WTC11 (cell line): Measurements from ENCODE around the gene FLT3. TPM values are rescaled to one million over a fixed set of nuclear protein-coding genes. Genes with fewer than 3 reads are reported as not detected.
"Not testable (repeated sequence)": the region's sequence is repeated elsewhere in the genome, so short reads cannot be mapped to it uniquely, and the experiment has no call there.

ENCODE experiments used
- ATAC-seq: fragments of 200-7000 bp; cut with Tn5 transposase; 2 replicates; pipeline ENCODE4 v1.10.0; 2021; ENCODE audit warnings: mild to moderate bottlenecking, moderate library complexity
- CTCF ChIA-PET: fragments of 300-600 bp; sonication (Branson Sonifier 250); formaldehyde crosslinking; loops from one replicate; lab custom pipeline; 2021; ENCODE audit warnings: antibody characterized with exemption; lab: Charles Lee
- POLR2A ChIA-PET: fragments of 350-600 bp; sonication (Branson Sonifier 250); formaldehyde crosslinking; loops from one replicate; lab custom pipeline; 2021; ENCODE audit warnings: antibody characterized with exemption; lab: Charles Lee
- DNase-seq: peaks from one replicate; pipeline ENCODE4 v3.0.0; 2021; ENCODE audit warnings: low spot score
- H3K27ac Mint-ChIP-seq: 2 replicates; pipeline ENCODE4 v1.8.0; 2021; ENCODE audit warnings: mixed read lengths
- H3K27me3 Mint-ChIP-seq: 2 replicates; pipeline ENCODE4 v1.8.0; 2021; ENCODE audit warnings: low read depth, mild to moderate bottlenecking, moderate library complexity, mixed read lengths
- H3K36me3 Mint-ChIP-seq: 2 replicates; pipeline ENCODE4 v1.8.0; 2021; ENCODE audit warnings: mixed read lengths
- H3K4me1 Mint-ChIP-seq: 2 replicates; pipeline ENCODE4 v1.8.0; 2022; ENCODE audit warnings: mixed read lengths
- H3K4me3 Mint-ChIP-seq: 2 replicates; pipeline ENCODE4 v1.8.0; 2021; ENCODE audit warnings: mild to moderate bottlenecking, moderate library complexity, mixed read lengths
- H3K9me3 Mint-ChIP-seq: 2 replicates; pipeline ENCODE4 v1.8.0; 2021; ENCODE audit warnings: mixed read lengths
- ATF1 ChIP-seq: sonication (generic); formaldehyde crosslinking; IDR thresholded peaks from 2 replicates; pipeline ENCODE4 v1.8.1; 2023; ENCODE audit warnings: mild to moderate bottlenecking, moderate library complexity, missing genetic modification reagents
- ATF6 ChIP-seq: sonication (generic); formaldehyde crosslinking; IDR thresholded peaks from 2 replicates; pipeline ENCODE4 v1.8.1; 2023; ENCODE audit warnings: mild to moderate bottlenecking, missing genetic modification reagents
- PRRX2 ChIP-seq: fragments of 250-450 bp; sonication (Bioruptor Pico); IDR thresholded peaks from 2 replicates; pipeline ENCODE4 v1.8.0; 2021; ENCODE audit warnings: mild to moderate bottlenecking
- SMAD3 ChIP-seq: sonication (generic); formaldehyde crosslinking; IDR thresholded peaks from 2 replicates; pipeline ENCODE4 v1.8.0; 2022; ENCODE audit warnings: missing genetic modification reagents, mild to moderate bottlenecking, borderline replicate concordance
- ZNF219 ChIP-seq: sonication (generic); formaldehyde crosslinking; IDR thresholded peaks from 2 replicates; pipeline ENCODE4 v1.8.0; 2023; ENCODE audit warnings: missing genetic modification reagents, mild to moderate bottlenecking, borderline replicate concordance
- ZNF317 ChIP-seq: sonication (generic); formaldehyde crosslinking; IDR thresholded peaks from 2 replicates; pipeline ENCODE4 v1.8.1; 2023; ENCODE audit warnings: low read depth, mild to moderate bottlenecking, moderate library complexity, missing genetic modification reagents, borderline replicate concordance
- ZNF416 ChIP-seq: fragments of 250-450 bp; sonication (Bioruptor Pico); IDR thresholded peaks from 2 replicates; pipeline ENCODE4 v1.9.0; 2021; ENCODE audit warnings: mild to moderate bottlenecking, inconsistent platforms
- ZNF423 ChIP-seq: fragments of 250-450 bp; sonication (Bioruptor Pico); IDR thresholded peaks from 2 replicates; pipeline ENCODE4 v2.1.2; 2022; ENCODE audit warnings: mild to moderate bottlenecking, moderate library complexity
- ZNF425 ChIP-seq: fragments of 250-450 bp; sonication (Bioruptor Pico); conservative IDR thresholded peaks from 2 replicates; pipeline ENCODE4 v1.9.0; 2021; ENCODE audit warnings: mild to moderate bottlenecking
- ZNF671 ChIP-seq: fragments of 250-450 bp; sonication (Bioruptor Pico); IDR thresholded peaks from 2 replicates; pipeline ENCODE4 v1.8.0; 2021; ENCODE audit warnings: mild to moderate bottlenecking
- total RNA-seq: library from RNA; stranded (reverse); gene quantifications from 3 replicates; pipeline ENCODE4 v1.2.3, GENCODE V29; 2021
- TF ChIP-seq, protein P1 (sequence below): fragments of 250-450 bp; sonication (Bioruptor Pico); IDR thresholded peaks from 2 replicates; pipeline ENCODE4 v1.9.0; 2021; ENCODE audit warnings: moderate library complexity, mild to moderate bottlenecking, inconsistent platforms, borderline replicate concordance
- TF ChIP-seq, protein P2 (sequence below): fragments of 250-450 bp; sonication (Bioruptor Pico); IDR thresholded peaks from 2 replicates; pipeline ENCODE4 v1.9.0; 2021; ENCODE audit warnings: mild to moderate bottlenecking, borderline replicate concordance

The FLT3 gene
- total RNA-seq, 1 experiment from 2014 or later = 0.15 TPM

DNA sequence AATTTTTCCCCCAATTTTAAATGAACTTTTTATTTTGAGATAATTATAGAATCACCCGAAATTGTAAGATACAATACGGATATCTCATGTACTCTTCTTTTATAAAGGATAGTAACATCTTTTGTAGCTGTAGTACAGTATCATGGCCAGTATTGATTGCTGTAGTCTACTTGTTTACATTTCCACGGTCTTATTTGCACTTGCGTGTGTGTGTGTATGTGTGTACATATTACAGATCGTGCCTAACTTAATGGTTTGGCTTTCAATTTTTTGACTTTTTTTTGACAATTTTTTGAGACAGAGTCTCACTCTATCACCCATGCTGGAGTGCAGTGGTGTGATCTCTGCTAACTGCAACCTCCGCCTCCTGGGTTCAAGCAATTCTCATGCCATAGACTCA lies 44.7 kb upstream of the FLT3 start:
- Mint-ChIP-seq H3K9me3 (no peaks in the 10 kb centered on the region), H3K4me3 (no peak overlapping the region), H3K4me1 (peaks cover 40% of the 10 kb centered on the region), H3K36me3 (peaks cover 3% of the 10 kb centered on the region; the same call in 1 of the 2 replicates), H3K27me3 (no peaks in the 10 kb centered on the region), H3K27ac (no peak overlapping the region; the same call in 1 of the 2 replicates)
- TF ChIP-seq, protein P1, sequence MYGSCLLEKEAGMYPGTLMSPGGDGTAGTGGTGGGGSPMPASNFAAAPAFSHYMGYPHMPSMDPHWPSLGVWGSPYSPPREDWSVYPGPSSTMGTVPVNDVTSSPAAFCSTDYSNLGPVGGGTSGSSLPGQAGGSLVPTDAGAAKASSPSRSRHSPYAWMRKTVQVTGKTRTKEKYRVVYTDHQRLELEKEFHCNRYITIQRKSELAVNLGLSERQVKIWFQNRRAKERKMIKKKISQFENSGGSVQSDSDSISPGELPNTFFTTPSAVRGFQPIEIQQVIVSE (CRISPR knock-in tag) = no peak
- TF ChIP-seq ATF1 (CRISPR knock-in tag) (no peak), ZNF423 (CRISPR knock-in tag) (no peak), ZNF416 (CRISPR knock-in tag) (no peak), ZNF671 (CRISPR knock-in tag) (no peak), PRRX2 (CRISPR knock-in tag) (no peak), SMAD3 (CRISPR knock-in tag) (no peak), ATF6 (CRISPR knock-in tag) (no peak), ZNF219 (CRISPR knock-in tag) (no peak), ZNF425 (CRISPR knock-in tag) (no peak)
- TF ChIP-seq, protein P2, sequence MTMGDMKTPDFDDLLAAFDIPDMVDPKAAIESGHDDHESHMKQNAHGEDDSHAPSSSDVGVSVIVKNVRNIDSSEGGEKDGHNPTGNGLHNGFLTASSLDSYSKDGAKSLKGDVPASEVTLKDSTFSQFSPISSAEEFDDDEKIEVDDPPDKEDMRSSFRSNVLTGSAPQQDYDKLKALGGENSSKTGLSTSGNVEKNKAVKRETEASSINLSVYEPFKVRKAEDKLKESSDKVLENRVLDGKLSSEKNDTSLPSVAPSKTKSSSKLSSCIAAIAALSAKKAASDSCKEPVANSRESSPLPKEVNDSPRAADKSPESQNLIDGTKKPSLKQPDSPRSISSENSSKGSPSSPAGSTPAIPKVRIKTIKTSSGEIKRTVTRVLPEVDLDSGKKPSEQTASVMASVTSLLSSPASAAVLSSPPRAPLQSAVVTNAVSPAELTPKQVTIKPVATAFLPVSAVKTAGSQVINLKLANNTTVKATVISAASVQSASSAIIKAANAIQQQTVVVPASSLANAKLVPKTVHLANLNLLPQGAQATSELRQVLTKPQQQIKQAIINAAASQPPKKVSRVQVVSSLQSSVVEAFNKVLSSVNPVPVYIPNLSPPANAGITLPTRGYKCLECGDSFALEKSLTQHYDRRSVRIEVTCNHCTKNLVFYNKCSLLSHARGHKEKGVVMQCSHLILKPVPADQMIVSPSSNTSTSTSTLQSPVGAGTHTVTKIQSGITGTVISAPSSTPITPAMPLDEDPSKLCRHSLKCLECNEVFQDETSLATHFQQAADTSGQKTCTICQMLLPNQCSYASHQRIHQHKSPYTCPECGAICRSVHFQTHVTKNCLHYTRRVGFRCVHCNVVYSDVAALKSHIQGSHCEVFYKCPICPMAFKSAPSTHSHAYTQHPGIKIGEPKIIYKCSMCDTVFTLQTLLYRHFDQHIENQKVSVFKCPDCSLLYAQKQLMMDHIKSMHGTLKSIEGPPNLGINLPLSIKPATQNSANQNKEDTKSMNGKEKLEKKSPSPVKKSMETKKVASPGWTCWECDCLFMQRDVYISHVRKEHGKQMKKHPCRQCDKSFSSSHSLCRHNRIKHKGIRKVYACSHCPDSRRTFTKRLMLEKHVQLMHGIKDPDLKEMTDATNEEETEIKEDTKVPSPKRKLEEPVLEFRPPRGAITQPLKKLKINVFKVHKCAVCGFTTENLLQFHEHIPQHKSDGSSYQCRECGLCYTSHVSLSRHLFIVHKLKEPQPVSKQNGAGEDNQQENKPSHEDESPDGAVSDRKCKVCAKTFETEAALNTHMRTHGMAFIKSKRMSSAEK (CRISPR knock-in tag) = no peak
- DNase-seq (no peak), ATAC-seq (no peak)
- ChIA-PET CTCF (interaction anchor here (0.7 to 1.0 kb wide), 2 partner anchors 21 to 54 kb away, joined by 3 to 5 read pairs; no protein-coding TSS in a partner anchor), POLR2A (no interaction called here)

- CTCF ChIA-PET, H3K27me3 Mint-ChIP-seq, H3K36me3 Mint-ChIP-seq, H3K9me3 Mint-ChIP-seq, POLR2A ChIA-PET: not testable (repeated sequence)
- Mint-ChIP-seq H3K4me3 (peak overlapping the region; percentile 53), H3K4me1 (peaks cover 44% of the 10 kb centered on the region), H3K27ac (peak overlapping the region; percentile 94)
- TF ChIP-seq ZNF317 (CRISPR knock-in tag) = peak; percentile 22; the same call in 1 of the 2 replicates
- DNase-seq (peak; percentile 45), ATAC-seq (peak; percentile 3; the same call in 1 of the 2 replicates)
These were observed 41.2 kb upstream of the FLT3 start for GRCh38 chr13:28141542-28141941.
